DMS153 treated with DMSO at 0.1 percent for 48 hours (cell line): ENCODE measurements around the gene RAPGEF2.

Experiments used
- DNase-seq: peaks from one replicate; lab custom pipeline; 2025; ENCODE audit not compliant: unreplicated experiment; lab: John Stamatoyannopoulos, UW

Gene RAPGEF2

GRCh38 chr4:159129814-159130550 is 27.1 kb downstream of the RAPGEF2 start:
- no peak for DNase-seq

GRCh38 chr4:159131564-159131963 is 28.7 kb downstream of the RAPGEF2 start:
- DNase-seq, result no peak

GRCh38 chr4:159134429-159134828 is 31.6 kb downstream of the RAPGEF2 start:
- DNase-seq, result no peak

- DNase-seq, result peak; percentile 20
These were observed 34.3 kb downstream of the RAPGEF2 start for GRCh38 chr4:159137176-159137575.

GRCh38 chr4:159138436-159138835 is 35.6 kb downstream of the RAPGEF2 start:
- DNase-seq, result no peak

- DNase-seq, result no peak
These were observed 38.3 kb downstream of the RAPGEF2 start for GRCh38 chr4:159141193-159141592.

- DNase-seq, result no peak
These were observed 39.4 kb downstream of the RAPGEF2 start for GRCh38 chr4:159142241-159142640.

- DNase-seq, result no peak
These were observed 40.0 kb downstream of the RAPGEF2 start for GRCh38 chr4:159142681-159143384.

- DNase-seq, result no peak
These were observed 40.8 kb downstream of the RAPGEF2 start for GRCh38 chr4:159143687-159144086.

GRCh38 chr4:159144112-159144694 is 41.3 kb downstream of the RAPGEF2 start:
- DNase-seq, result no peak

- no peak for DNase-seq
These were observed 42.6 kb downstream of the RAPGEF2 start for GRCh38 chr4:159145318-159145991.

GRCh38 chr4:159145992-159146330 is 43.1 kb downstream of the RAPGEF2 start:
- no peak for DNase-seq

GRCh38 chr4:159146488-159146887 is 43.6 kb downstream of the RAPGEF2 start:
- DNase-seq, result no peak

GRCh38 chr4:159148441-159148840 is 45.6 kb downstream of the RAPGEF2 start:
- DNase-seq, result no peak

GRCh38 chr4:159149666-159150065 is 46.8 kb downstream of the RAPGEF2 start:
- DNase-seq, result no peak

GRCh38 chr4:159150396-159150795 is 47.5 kb downstream of the RAPGEF2 start:
- DNase-seq, result no peak

GRCh38 chr4:159150821-159151390 is 48.0 kb downstream of the RAPGEF2 start:
- no peak for DNase-seq

GRCh38 chr4:159151689-159152088 is 48.8 kb downstream of the RAPGEF2 start:
- DNase-seq, result no peak

- no peak for DNase-seq
These were observed 49.3 kb downstream of the RAPGEF2 start for GRCh38 chr4:159152181-159152580.

GRCh38 chr4:159153669-159154068 is 50.8 kb downstream of the RAPGEF2 start:
- DNase-seq, result no peak

- DNase-seq, result no peak
These were observed 52.2 kb downstream of the RAPGEF2 start for GRCh38 chr4:159155119-159155518.
